Gastroesophageal sphincter (tissue), 3 donors: Measurements from ENCODE around the gene MACROH2A1.

ENCODE experiments used
- CTCF ChIP-seq, 4 experiments: fragments of 200-600 bp in 2 of 4; fragments of 450-650 bp in 2 of 4; sonication (generic) in 1 of 4; IDR thresholded peaks; one replicate each; pipeline ENCODE4 v1.5.1; 2017 to 2019; ENCODE audit warnings: antibody characterized with exemption in 4 of 4, mild to moderate bottlenecking in 2 of 4, moderate library complexity in 2 of 4
- EP300 ChIP-seq: sonication (generic); formaldehyde crosslinking; IDR thresholded peaks from one replicate; pipeline ENCODE4 v1.6.1; 2017; ENCODE audit warnings: antibody characterized with exemption, mild to moderate bottlenecking
- POLR2A ChIP-seq, 2 donors: fragments of 450-650 bp; IDR thresholded peaks; one replicate each; pipeline ENCODE4 v1.6.1; 2017; ENCODE audit warnings: antibody characterized with exemption in 2 of 2, mild to moderate bottlenecking in 2 of 2, moderate library complexity in 1 of 2

GRCh38 chr5:135437422-135437795 lies 38.4 kb upstream of the MACROH2A1 start:
- TF ChIP-seq CTCF (IDR thresholded peaks at IDR 0.05) (no peak), POLR2A (IDR thresholded peaks at IDR 0.05) (no peak), EP300 (no peak)
